Liver (tissue), 9 donors: ENCODE data around the gene SIM2. TPM values are rescaled to one million over a fixed set of nuclear protein-coding genes. Genes with fewer than 3 reads are reported as not detected.

ENCODE experiments used
- DNase-seq: peaks from one replicate; pipeline ENCODE4 v3.0.0-alpha.2; 2017; ENCODE audit warnings: low spot score
- H3K27ac ChIP-seq, 2 donors: one replicate each; pipeline ENCODE4 v1.7.0; 2013; ENCODE audit warnings: inconsistent platforms in 2 of 2, low read length in 2 of 2, control low read depth in 1 of 2, low read depth in 1 of 2, mild to moderate bottlenecking in 1 of 2
- H3K27me3 ChIP-seq, 4 donors: one replicate each; pipeline versions ENCODE4 v1.6.1 to v1.7.0; 2013; ENCODE audit warnings: low read length in 3 of 4, inconsistent platforms in 1 of 4, mild to moderate bottlenecking in 1 of 4, moderate library complexity in 1 of 4; ENCODE audit not compliant: control insufficient read depth in 4 of 4, insufficient read depth in 4 of 4
- H3K36me3 ChIP-seq, 4 donors: one replicate each; pipeline versions ENCODE4 v1.6.1 to v1.7.0; 2013; ENCODE audit warnings: low read length in 3 of 4, mild to moderate bottlenecking in 3 of 4, low read depth in 1 of 4, moderate library complexity in 1 of 4; ENCODE audit not compliant: control insufficient read depth in 4 of 4, insufficient read depth in 3 of 4
- H3K4me1 ChIP-seq, 4 donors: one replicate each; pipeline versions ENCODE4 v1.6.1 to v1.7.0; 2013; ENCODE audit warnings: low read length in 3 of 4, mild to moderate bottlenecking in 3 of 4, moderate library complexity in 1 of 4; ENCODE audit not compliant: control insufficient read depth in 4 of 4, insufficient read depth in 4 of 4
- H3K4me3 ChIP-seq, 3 donors: one replicate each; pipeline versions ENCODE4 v1.6.1 to v1.7.0; 2013; ENCODE audit warnings: low read length in 3 of 3, control low read depth in 1 of 3, low read depth in 1 of 3, mild to moderate bottlenecking in 1 of 3
- H3K9ac ChIP-seq, 2 donors: one replicate each; pipeline ENCODE4 v1.7.0; 2013; ENCODE audit warnings: low read length in 2 of 2, mild to moderate bottlenecking in 2 of 2, moderate library complexity in 2 of 2, control low read depth in 1 of 2, low read depth in 1 of 2
- H3K9me3 ChIP-seq, 4 donors: one replicate each; pipeline versions ENCODE4 v1.6.1 to v1.7.0; 2013; ENCODE audit warnings: low read length in 3 of 4; ENCODE audit not compliant: control insufficient read depth in 4 of 4
- ATF3 ChIP-seq: IDR thresholded peaks from 2 replicates; pipeline ENCODE4 v1.6.1; 2016; ENCODE audit warnings: antibody characterized with exemption
- CTCF ChIP-seq: fragments of 150-350 bp; IDR thresholded peaks from 2 replicates; pipeline ENCODE4 v1.5.1; 2017; ENCODE audit warnings: improper control_type of control experiment, low read depth, low read length; ENCODE audit not compliant: missing input control
- EGR1 ChIP-seq, 2 donors: IDR thresholded peaks; 2 replicates each; pipeline ENCODE4 v1.6.1; 2016 to 2018; ENCODE audit warnings: antibody characterized with exemption in 2 of 2, low read depth in 2 of 2
- FOXA1 ChIP-seq: IDR thresholded peaks from 2 replicates; pipeline ENCODE4 v1.6.1; 2016; ENCODE audit warnings: antibody characterized with exemption
- FOXA2 ChIP-seq: IDR thresholded peaks from 2 replicates; pipeline ENCODE4 v1.6.1; 2016; ENCODE audit warnings: antibody characterized with exemption
- GABPA ChIP-seq, 2 donors: IDR thresholded peaks in 1 of 2; conservative IDR thresholded peaks in 1 of 2; 2 replicates each; pipeline ENCODE4 v1.6.1; 2016; ENCODE audit warnings: antibody characterized with exemption in 2 of 2, mild to moderate bottlenecking in 1 of 2, moderate library complexity in 1 of 2
- HNF4A ChIP-seq, 2 donors: conservative IDR thresholded peaks; 2 replicates each; pipeline ENCODE4 v1.6.1; 2016; ENCODE audit warnings: antibody characterized with exemption in 2 of 2, mild to moderate bottlenecking in 2 of 2
- HNF4G ChIP-seq: IDR thresholded peaks from 2 replicates; pipeline ENCODE4 v1.6.1; 2016; ENCODE audit warnings: antibody characterized with exemption
- JUND ChIP-seq, 2 donors: IDR thresholded peaks; 2 replicates each; pipeline ENCODE4 v1.6.1; 2016; ENCODE audit warnings: antibody characterized with exemption in 2 of 2
- MAX ChIP-seq: IDR thresholded peaks from 2 replicates; pipeline ENCODE4 v1.6.1; 2016; ENCODE audit warnings: antibody characterized with exemption
- NR2F2 ChIP-seq: IDR thresholded peaks from 2 replicates; pipeline ENCODE4 v1.6.1; 2016; ENCODE audit warnings: antibody characterized with exemption
- RAD21 ChIP-seq, 2 donors: IDR thresholded peaks; 2 replicates each; pipeline ENCODE4 v1.6.1; 2016; ENCODE audit warnings: antibody characterized with exemption in 2 of 2, mild to moderate bottlenecking in 2 of 2
- REST ChIP-seq: IDR thresholded peaks from 2 replicates; pipeline ENCODE4 v1.6.1; 2016; ENCODE audit warnings: antibody characterized with exemption, mild to moderate bottlenecking
- RXRA ChIP-seq, 2 donors: IDR thresholded peaks; 2 replicates each; pipeline ENCODE4 v1.6.1; 2017 to 2018; ENCODE audit warnings: antibody characterized with exemption in 2 of 2, mild to moderate bottlenecking in 1 of 2
- SP1 ChIP-seq: IDR thresholded peaks from 2 replicates; pipeline ENCODE4 v1.6.1; 2018; ENCODE audit warnings: antibody characterized with exemption, mild to moderate bottlenecking
- TAF1 ChIP-seq: conservative IDR thresholded peaks from 2 replicates; pipeline ENCODE4 v1.6.1; 2016; ENCODE audit warnings: antibody characterized with exemption, mild to moderate bottlenecking
- YY1 ChIP-seq: IDR thresholded peaks from 2 replicates; pipeline ENCODE4 v1.6.1; 2016; ENCODE audit warnings: antibody characterized with exemption, mild to moderate bottlenecking
- ZBTB33 ChIP-seq: IDR thresholded peaks from 2 replicates; pipeline ENCODE4 v1.6.1; 2016; ENCODE audit warnings: antibody characterized with exemption
- WGBS: extraction: QIAGEN DNeasy Blood & Tissue Kit; methylation state at CpG from one replicate; pipeline ENCODE4 v1.1.7; 2013; 5-methylcytosine and 5-hydroxymethylcytosine counted together
- polyA plus RNA-seq, 2 donors: library from polyadenylated mRNA; stranded (reverse) in 1 of 2; unstranded in 1 of 2; fragments of 200-250 nt in 1 of 2; fragments of >200 nt in 1 of 2; fragmentation: Nextera tagmentation in 1 of 2; extraction: Ambion mirVana in 1 of 2; gene quantifications; one replicate each; pipeline versions ENCODE4 v1.2.1 to v1.2.3, GENCODE V29; 2013 to 2015
- total RNA-seq, 2 donors: library from RNA; depleted of rRNA; stranded (reverse); fragments of >200 nt; gene quantifications; one replicate each; pipeline ENCODE4 v1.2.3, GENCODE V29; 2014
- donor health status: healthy.
- donor health status: healthy.
- donor health status: healthy.
- donor health status: healthy.
- donor health status: healthy.

SIM2 gene
- total and polyA plus RNA-seq, 4 donors = 0.19 TPM; not detected in 3

GRCh38 chr21:36710729-36711048 is 11.8 kb downstream of the SIM2 start:
- DNase-seq = no peak
- Histone ChIP-seq H3K36me3 (no peaks in the 10 kb centered on the region), H3K9me3 (no peaks in the 10 kb centered on the region), H3K27ac (no peak overlapping the region), H3K9ac (no peak overlapping the region), H3K27me3 (peaks cover 10 to 42% (median 26%) of the 10 kb centered on the region in 4 donors), H3K4me3 (no peak overlapping the region), H3K4me1 (peaks cover 6 to 21% (median 8%) of the 10 kb centered on the region in 4 donors)
- TF ChIP-seq REST (no peak), TAF1 (no peak), MAX (no peak), YY1 (no peak), JUND (IDR thresholded peaks at IDR 0.05) (no peak), CTCF (no peak), SP1 (no peak)
- 12% methylated on average over 13 of the region's 13 CpGs for WGBS

- H3K9ac ChIP-seq = no peak overlapping the region
- H3K4me1 ChIP-seq = peaks cover 2 to 8% (median 4%) of the 10 kb centered on the region in 4 donors
- H3K36me3 ChIP-seq = no peaks in the 10 kb centered on the region
- WGBS = 58% methylated on average over 3 of the region's 3 CpGs
- peaks cover 3 to 41% (median 20%) of the 10 kb centered on the region in 4 donors for H3K27me3 ChIP-seq
- H3K9me3 ChIP-seq = no peaks in the 10 kb centered on the region
- no peak overlapping the region for H3K27ac ChIP-seq
- no peak for TF ChIP-seq HNF4A (conservative IDR thresholded peaks at IDR 0.05)
- no peak for TF ChIP-seq ATF3
- no peak for TF ChIP-seq FOXA1
- no peak for TF ChIP-seq SP1
- TF ChIP-seq GABPA (IDR thresholded peaks at IDR 0.05 in 1 of 2, conservative IDR thresholded peaks at IDR 0.05 in 1 of 2) = no peak
- TF ChIP-seq ZBTB33 = no peak
- no peak for TF ChIP-seq FOXA2
- TF ChIP-seq YY1 = no peak
- no peak for TF ChIP-seq MAX
- no peak for TF ChIP-seq HNF4G
- TF ChIP-seq NR2F2 = no peak
- TF ChIP-seq EGR1 (IDR thresholded peaks at IDR 0.05; ENCODE audit: low read depth in 2 of 2) = no peak
- no peak for TF ChIP-seq JUND (IDR thresholded peaks at IDR 0.05)
- TF ChIP-seq RXRA (IDR thresholded peaks at IDR 0.05) = no peak
- TF ChIP-seq RAD21 (IDR thresholded peaks at IDR 0.05) = no peak
- TF ChIP-seq TAF1 = no peak
- TF ChIP-seq REST = no peak
- no peak for TF ChIP-seq CTCF
- no peak for DNase-seq
- H3K4me3 ChIP-seq = no peak overlapping the region
Observed at GRCh38 chr21:36713746-36714145, 14.8 kb downstream of the SIM2 start.
